GM21786 (cell line): ENCODE measurements around the gene ZNF316.

Source experiments
- ATAC-seq: cut with Tn5 transposase; IDR thresholded peaks from one replicate; pipeline ENCODE4 v1.9.1; 2021; ENCODE audit not compliant: unreplicated experiment

Gene ZNF316

DNA sequence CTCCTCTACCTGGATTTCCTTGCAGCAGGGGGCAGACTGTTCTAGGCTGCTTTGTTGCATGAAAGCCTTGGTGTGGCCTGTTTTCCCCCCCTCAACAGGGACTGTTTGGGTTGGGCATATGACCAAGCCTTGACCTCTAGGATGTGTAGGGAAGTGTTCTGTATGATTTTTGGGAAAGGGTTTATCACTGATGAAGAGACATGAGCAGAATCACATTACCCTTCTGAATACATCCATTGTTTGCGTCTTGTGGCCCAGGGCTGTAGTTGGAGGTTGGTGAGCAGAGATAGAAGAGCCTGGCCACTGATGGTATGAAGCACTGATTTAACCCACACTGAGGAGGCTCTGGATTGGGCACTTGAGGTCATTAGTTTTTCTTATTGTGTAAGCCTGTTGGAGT lies 43.0 kb downstream of the ZNF316 start:
- no peak for ATAC-seq

GRCh38 chr7:6691103-6691502 lies 54.0 kb downstream of the ZNF316 start:
- ATAC-seq, result no peak

DNA sequence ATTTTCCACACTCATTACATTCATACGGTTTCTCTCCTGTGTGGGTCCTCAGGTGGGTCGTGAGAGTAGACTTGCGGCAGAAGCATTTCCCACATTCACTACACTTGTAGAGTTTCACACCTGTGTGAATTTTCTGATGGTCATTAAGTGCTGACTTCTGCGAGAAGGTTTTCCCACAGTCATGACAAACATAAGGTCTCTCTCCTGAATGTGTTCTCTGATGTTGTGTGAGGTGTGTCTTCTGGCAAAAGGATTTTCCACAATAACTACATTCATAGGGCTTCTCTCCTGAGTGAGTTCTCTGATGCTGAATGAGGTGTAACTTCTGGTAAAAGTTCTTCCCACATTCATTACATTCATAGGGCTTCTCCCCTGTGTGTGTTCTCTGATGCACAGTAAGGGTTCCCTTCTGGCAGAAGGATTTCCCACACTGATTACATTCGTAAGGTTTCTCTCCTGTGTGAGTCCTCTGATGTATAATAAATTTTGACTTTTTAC lies 54.5 kb downstream of the ZNF316 start:
- ATAC-seq, result no peak

GRCh38 chr7:6700793-6701192 lies 63.7 kb downstream of the ZNF316 start:
- ATAC-seq, result no peak

GRCh38 chr7:6701860-6702259 lies 64.7 kb downstream of the ZNF316 start:
- ATAC-seq, result no peak
